CD4-positive, alpha-beta T cell (primary cell): ENCODE results near the gene DMRT3. TPM values are rescaled to one million over a fixed set of nuclear protein-coding genes. Genes with fewer than 3 reads are reported as not detected.

Experiments used
- ATAC-seq: fragments of 200-7000 bp; cut with Tn5 transposase; one replicate; pipeline ENCODE4 v1.10.0; 2022; ENCODE audit warnings: mild to moderate bottlenecking; ENCODE audit not compliant: poor library complexity
- CTCF ChIA-PET: fragments of 350-600 bp; sonication (Branson Sonifier 250); formaldehyde crosslinking; loops from one replicate; lab custom pipeline; 2021; ENCODE audit warnings: antibody characterized with exemption, inconsistent platforms; lab: Charles Lee
- POLR2A ChIA-PET: fragments of 350-600 bp; sonication (Branson Sonifier 250); formaldehyde crosslinking; loops from one replicate; lab custom pipeline; 2021; ENCODE audit warnings: antibody characterized with exemption, inconsistent platforms; lab: Charles Lee
- DNase-seq, 14 experiments: peaks; one replicate each; pipeline ENCODE4 v3.0.0-alpha.2; 2013 to 2020; ENCODE audit warnings: mixed read lengths in 2 of 14
- H3K27ac ChIP-seq, 2 donors: one replicate each; pipeline versions ENCODE4 v1.5.1 to v1.7.0; 2013; ENCODE audit warnings: low read length in 2 of 2, low read depth in 1 of 2, mild to moderate bottlenecking in 1 of 2
- H3K27me3 ChIP-seq, 2 experiments: 1 replicate in 1 of 2; 2 replicates in 1 of 2; pipeline versions ENCODE4 v1.6.1 to v1.7.0; 2013; ENCODE audit warnings: low read length in 2 of 2, control low read depth in 1 of 2, mild to moderate bottlenecking in 1 of 2, moderate library complexity in 1 of 2; ENCODE audit not compliant: insufficient read depth in 2 of 2, control insufficient read depth in 1 of 2
- H3K36me3 ChIP-seq: one replicate; pipeline ENCODE4 v1.6.1; 2013; ENCODE audit warnings: low read length, control low read depth; ENCODE audit not compliant: insufficient read depth
- H3K4me1 ChIP-seq: one replicate; pipeline ENCODE4 v1.6.1; 2013; ENCODE audit warnings: low read length, control low read depth; ENCODE audit not compliant: insufficient read depth
- H3K4me3 ChIP-seq: one replicate; pipeline ENCODE4 v1.5.1; 2013; ENCODE audit warnings: mild to moderate bottlenecking, low read length, moderate library complexity
- H3K9me3 ChIP-seq, 2 experiments: 1 replicate in 1 of 2; 2 replicates in 1 of 2; pipeline versions ENCODE4 v1.6.1 to v1.7.0; 2013; ENCODE audit warnings: low read length in 2 of 2, mild to moderate bottlenecking in 2 of 2, control low read depth in 1 of 2, moderate library complexity in 1 of 2; ENCODE audit not compliant: control insufficient read depth in 1 of 2, insufficient read depth in 1 of 2
- H3K27ac Mint-ChIP-seq: one replicate; pipeline ENCODE4 v1.8.0; 2020; ENCODE audit warnings: mixed read lengths
- H3K27me3 Mint-ChIP-seq: one replicate; pipeline ENCODE4 v1.8.0; 2021; ENCODE audit warnings: mixed read lengths
- H3K36me3 Mint-ChIP-seq: one replicate; pipeline ENCODE4 v1.8.0; 2021; ENCODE audit warnings: low read depth, mixed read lengths
- H3K4me1 Mint-ChIP-seq: one replicate; pipeline ENCODE4 v1.8.0; 2021; ENCODE audit warnings: low read depth, mixed read lengths
- H3K4me3 Mint-ChIP-seq: one replicate; pipeline ENCODE4 v1.8.0; 2020; ENCODE audit warnings: mild to moderate bottlenecking, mixed read lengths
- H3K9me3 Mint-ChIP-seq: one replicate; pipeline ENCODE4 v1.8.0; 2020; ENCODE audit warnings: mixed read lengths
- CTCF ChIP-seq: fragments of 200-600 bp; IDR thresholded peaks from one replicate; pipeline ENCODE4 v1.8.0; 2022; ENCODE audit warnings: antibody characterized with exemption, mild to moderate bottlenecking
- intact Hi-C, 2 experiments: fragments of 100-400 bp; cut with DNase I in 1 of 2; cut with micrococcal nuclease in 1 of 2; formaldehyde crosslinking; loops; one replicate each; pipeline versions ENCODE4 v1.15.1 to v1.9.0; 2023 to 2025; cut with DNase I, micrococcal nuclease
- total RNA-seq, 174 experiments: library from RNA in 2 of 174; stranded (reverse) in 2 of 174; gene quantifications; one replicate each; pipeline ENCODE4 v1.2.3 and lab custom pipeline; 2021 to 2026

The DMRT3 gene
- total RNA-seq, 2 experiments from 2014 or later, result not detected

GRCh38 chr9:977838-978830 lies 1.7 kb downstream of the DMRT3 start:
- Mint-ChIP-seq H3K4me3 (no peak overlapping the region), H3K27ac (no peak overlapping the region), H3K9me3 (no peaks in the 10 kb centered on the region), H3K36me3 (no peaks in the 10 kb centered on the region), H3K27me3 (peaks cover 87% of the 10 kb centered on the region), H3K4me1 (peaks cover 16% of the 10 kb centered on the region)
- Histone ChIP-seq H3K4me1 (peaks cover 10% of the 10 kb centered on the region), H3K27ac (no peak overlapping the region), H3K4me3 (no peak overlapping the region), H3K9me3 (peaks cover 0 to 27% of the 10 kb centered on the region in 2 experiments), H3K36me3 (no peaks in the 10 kb centered on the region), H3K27me3 (peaks cover 74 to 96% of the 10 kb centered on the region in 2 experiments)
- ATAC-seq (no peak), DNase-seq (no peak)
- no peak for TF ChIP-seq CTCF
- ChIA-PET POLR2A (no interaction called here), CTCF (interaction anchor here (0.5 kb wide), 1 partner anchor 113 kb away, joined by 3 read pairs; no protein-coding TSS in a partner anchor)
- intact Hi-C loops, result no loop called here

GRCh38 chr9:979983-980382 lies 3.5 kb downstream of the DMRT3 start:
- H3K4me1 Mint-ChIP-seq, result peaks cover 8% of the 10 kb centered on the region
- no peaks in the 10 kb centered on the region for H3K36me3 Mint-ChIP-seq
- Histone ChIP-seq H3K4me3 (no peak overlapping the region), H3K4me1 (peaks cover 3% of the 10 kb centered on the region), H3K9me3 (peaks cover 0 to 18% of the 10 kb centered on the region in 2 experiments), H3K27ac (no peak overlapping the region), H3K36me3 (no peaks in the 10 kb centered on the region), H3K27me3 (peaks cover 62 to 91% of the 10 kb centered on the region in 2 experiments)
- H3K9me3 Mint-ChIP-seq, result no peaks in the 10 kb centered on the region
- H3K4me3 Mint-ChIP-seq, result no peak overlapping the region
- H3K27ac Mint-ChIP-seq, result no peak overlapping the region
- no peak for TF ChIP-seq CTCF
- H3K27me3 Mint-ChIP-seq, result peaks cover 87% of the 10 kb centered on the region
- DNase-seq (no peak), ATAC-seq (no peak)
- CTCF ChIA-PET, result no interaction called here
- POLR2A ChIA-PET, result no interaction called here
- intact Hi-C loops, result no loop called here

- Mint-ChIP-seq H3K4me1 (peaks cover 5% of the 10 kb centered on the region), H3K27me3 (peaks cover 85% of the 10 kb centered on the region), H3K4me3 (no peak overlapping the region), H3K27ac (no peak overlapping the region), H3K36me3 (no peaks in the 10 kb centered on the region), H3K9me3 (no peaks in the 10 kb centered on the region)
- CTCF ChIA-PET, result no interaction called here
- H3K9me3 ChIP-seq, result peaks cover 0 to 15% of the 10 kb centered on the region in 2 experiments
- TF ChIP-seq CTCF, result no peak
- H3K4me3 ChIP-seq, result no peak overlapping the region
- peaks cover 3% of the 10 kb centered on the region for H3K4me1 ChIP-seq
- H3K36me3 ChIP-seq, result no peaks in the 10 kb centered on the region
- no peak overlapping the region for H3K27ac ChIP-seq
- intact Hi-C loops, result no loop called here
- peaks cover 57 to 86% of the 10 kb centered on the region in 2 experiments for H3K27me3 ChIP-seq
- no peak for DNase-seq
- POLR2A ChIA-PET, result interaction anchor here (0.6 kb wide), 1 partner anchor 1922 kb away, joined by 3 read pairs; no protein-coding TSS in a partner anchor
- ATAC-seq, result no peak
These were observed 4.2 kb downstream of the DMRT3 start for GRCh38 chr9:980640-981039.
